Fibroblast of the aortic adventitia (primary cell): Measurements from ENCODE around the gene GPR153. TPM values are rescaled to one million over a fixed set of nuclear protein-coding genes. Genes with fewer than 3 reads are reported as not detected.

Experiments used
- DNase-seq: peaks from one replicate; pipeline ENCODE4 v3.0.0-alpha.2; 2010; ENCODE audit warnings: low read depth
- H3K4me3 ChIP-seq: 2 replicates; pipeline ENCODE4 v1.5.1; 2011; ENCODE audit warnings: low read depth, mild to moderate bottlenecking, control low read depth, low read length, moderate library complexity
- CTCF ChIP-seq: IDR thresholded peaks from 2 replicates; pipeline ENCODE4 v1.5.1; 2011; ENCODE audit warnings: mild to moderate bottlenecking, low read length, control low read depth, inconsistent platforms; ENCODE audit not compliant: insufficient read depth
- total RNA-seq: library from RNA; depleted of rRNA; stranded (reverse); fragments of >200 nt; gene quantifications from 2 replicates; pipeline ENCODE4 v1.2.3, GENCODE V29; 2012; ENCODE audit warnings: low replicate concordance

GPR153 gene
- total RNA-seq, 1 donor: 9.9 TPM

GRCh38 chr1:6206520-6206855 is 54.4 kb downstream of the GPR153 start:
- H3K4me3 ChIP-seq: peak overlapping the region; percentile 65
- no peak for TF ChIP-seq CTCF
- no peak for DNase-seq

- TF ChIP-seq CTCF: no peak
- peak; percentile 67 for DNase-seq
Measured at GRCh38 chr1:6205849-6206519, 54.9 kb downstream of the GPR153 start, which contains the start of gene RNF207. TSS of gene RNF207 (plus strand) at chr1:6206119. CDS start at chr1:6206536, 417 bp downstream.

GRCh38 chr1:6202256-6202655 is 58.6 kb downstream of the GPR153 start:
- H3K4me3 ChIP-seq: no peak overlapping the region
- no peak for DNase-seq
- no peak for TF ChIP-seq CTCF

More at GRCh38 chr1:6205849-6206519, 54.9 kb downstream of the GPR153 start, which contains the start of gene RNF207:
- peak within 1 kb of the TSS; percentile 65 for H3K4me3 ChIP-seq

GRCh38 chr1:6200188-6200809 is 60.6 kb downstream of the GPR153 start:
- no peak for DNase-seq
- TF ChIP-seq CTCF: no peak

GRCh38 chr1:6199298-6200187 is 61.4 kb downstream of the GPR153 start, which contains the start of gene RPL22:
TSS of gene RPL22 (minus strand) at chr1:6199595. CDS start at chr1:6199573, 22 bp downstream.
- peak within 1 kb of the TSS; percentile 95 for H3K4me3 ChIP-seq
- peak; percentile 99 for DNase-seq
- TF ChIP-seq CTCF: no peak

More at GRCh38 chr1:6200188-6200809, 60.6 kb downstream of the GPR153 start:
- H3K4me3 ChIP-seq: peak overlapping the region; percentile 62

DNA sequence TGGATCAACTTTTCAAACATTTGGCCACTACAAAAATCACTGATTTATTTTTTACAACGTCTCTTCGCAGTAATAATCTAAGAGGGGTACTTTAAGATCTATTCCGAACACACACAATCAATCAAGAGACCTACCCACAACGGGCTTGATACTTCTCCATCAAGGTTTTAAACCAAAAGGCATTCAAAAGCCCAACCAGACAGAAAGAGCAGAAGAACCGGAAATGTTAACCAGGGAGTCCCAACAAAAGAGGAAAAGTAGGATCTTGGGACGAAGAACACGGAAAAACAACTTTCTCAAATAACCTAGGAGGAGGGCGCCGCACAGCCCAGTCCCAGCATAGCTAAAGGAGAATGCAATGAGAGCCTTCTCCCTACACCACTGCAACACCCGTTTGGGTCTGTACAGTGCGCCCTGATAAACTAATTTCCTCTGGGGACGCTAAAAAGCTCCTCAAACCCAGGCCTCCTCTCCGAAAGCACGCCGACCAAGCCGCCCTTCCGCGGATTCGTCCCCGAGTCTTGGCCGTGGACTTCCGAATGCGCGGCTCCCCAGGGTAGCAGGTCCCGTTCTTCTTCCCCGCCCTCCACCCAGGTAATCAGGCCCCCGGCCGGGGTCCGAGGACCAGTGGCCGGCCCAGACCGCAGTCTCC is 62.1 kb downstream of the GPR153 start:
- H3K4me3 ChIP-seq: peak overlapping the region; percentile 95
- TF ChIP-seq CTCF: no peak
- no peak for DNase-seq
